Ovary (tissue), 9 donors: ENCODE measurements around the gene CCDC196. TPM values are rescaled to one million over a fixed set of nuclear protein-coding genes. Genes with fewer than 3 reads are reported as not detected.

Source experiments
- DNase-seq, 5 donors: peaks; one replicate each; pipeline ENCODE4 v3.0.0-alpha.2; 2019 to 2020
- H3K27ac ChIP-seq, 2 donors: fragments of 200-600 bp; one replicate each; pipeline versions ENCODE4 v1.5.1 to v1.8.0; 2019 to 2022
- H3K27me3 ChIP-seq: fragments of 200-600 bp; one replicate; pipeline ENCODE4 v1.8.0; 2022
- H3K36me3 ChIP-seq: fragments of 200-600 bp; sonication (generic); one replicate; pipeline ENCODE4 v1.5.1; 2019
- H3K4me1 ChIP-seq: one replicate; pipeline ENCODE4 v1.8.1; 2013; ENCODE audit warnings: mild to moderate bottlenecking, moderate library complexity; ENCODE audit not compliant: insufficient read depth
- H3K4me3 ChIP-seq: fragments of 200-600 bp; sonication (generic); one replicate; pipeline ENCODE4 v1.5.1; 2017
- H3K9me3 ChIP-seq, 2 donors: fragments of 200-600 bp in 1 of 2; sonication (generic) in 1 of 2; one replicate each; pipeline versions ENCODE4 v1.5.1 to v1.8.1; 2013 to 2019; ENCODE audit warnings: mild to moderate bottlenecking in 1 of 2, moderate library complexity in 1 of 2
- CTCF ChIP-seq, 3 donors: fragments of 450-650 bp in 2 of 3; fragments of 200-600 bp in 1 of 3; IDR thresholded peaks; one replicate each; pipeline versions ENCODE4 v1.5.1 to v1.8.0; 2016 to 2022; ENCODE audit warnings: antibody characterized with exemption in 3 of 3, mild to moderate bottlenecking in 1 of 3
- EP300 ChIP-seq: sonication (generic); formaldehyde crosslinking; IDR thresholded peaks from one replicate; pipeline ENCODE4 v1.6.1; 2017; ENCODE audit warnings: antibody characterized with exemption
- POLR2A ChIP-seq: fragments of 450-650 bp; IDR thresholded peaks from one replicate; pipeline ENCODE4 v1.6.1; 2017; ENCODE audit warnings: antibody characterized with exemption, mild to moderate bottlenecking, moderate library complexity
- WGBS, 3 donors: extraction: QIAGEN DNeasy Blood & Tissue Kit in 1 of 3; methylation state at CpG; one replicate each; pipeline versions ENCODE4 v1.1.5 to v1.1.7; 2013 to 2017; 5-methylcytosine and 5-hydroxymethylcytosine counted together
- intact Hi-C, 4 donors: fragments of 100-400 bp; cut with DNase I; formaldehyde crosslinking; loops; one replicate each; pipeline versions ENCODE4 v1.11.0 to v1.15.1; 2022 to 2023
- polyA plus RNA-seq, 2 donors: library from polyadenylated mRNA; stranded (reverse); fragments of 200-250 nt in 1 of 2; fragments of 350-450 nt in 1 of 2; fragmentation: Illumina TruSeq in 1 of 2; extraction: RNeasy Lipid Tissue Mini Kit (QIAGEN cat#74804) in 1 of 2; gene quantifications; one replicate each; pipeline ENCODE4 v1.2.3, GENCODE V29; 2013 to 2014
- total RNA-seq, 7 donors: library from RNA; depleted of rRNA in 2 of 7; stranded (reverse); fragments of >200 nt in 2 of 7; fragmentation: NEBNext Ultra II Directional in 3 of 7; extraction: Animal tissue kit (Norgen Biotek cat#: 25700) in 3 of 7; gene quantifications; one replicate each; pipeline versions ENCODE4 v1.1.0 to v1.2.4, GENCODE V29; 2016 to 2023
- donor health status: DM: no; HTN: no; CAD: no; lungs with moderate emphysema.
- donor health status: DM: no; HTN: no; CAD: no.
- donor health status: Bipolar disorder and iron deficiency.
- donor health status: DM: yes; HTN: yes; CAD: no.
- donor health status: DM: no; HTN: no; CAD: no.
- donor health status: DM: yes; HTN: yes; CAD: no.

Gene CCDC196
- total and polyA plus RNA-seq, 9 donors, result not detected

- 56 to 81% (median 80%) methylated on average over 3 of the region's 3 CpGs for WGBS, 3 donors
- TF ChIP-seq EP300 (no peak), CTCF (IDR thresholded peaks at IDR 0.05) (no peak), POLR2A (no peak)
- peaks cover 1% of the 10 kb centered on the region for H3K4me1 ChIP-seq
- no peaks in the 10 kb centered on the region for H3K27me3 ChIP-seq
- H3K9me3 ChIP-seq, result no peaks in the 10 kb centered on the region
- intact Hi-C loops, result no loop called here
- no peaks in the 10 kb centered on the region for H3K36me3 ChIP-seq
- no peak overlapping the region for H3K4me3 ChIP-seq
- H3K27ac ChIP-seq, result no peak overlapping the region
- no peak for DNase-seq
These were observed 1.1 kb upstream of the CCDC196 start for GRCh38 chr14:66485029-66485428.

- no peak for TF ChIP-seq EP300
- DNase-seq, result no peak
- WGBS, 3 donors, result 52 to 76% (median 56%) methylated on average over 2 of the region's 2 CpGs
- H3K36me3 ChIP-seq, result no peaks in the 10 kb centered on the region
- H3K4me1 ChIP-seq, result peaks cover 1% of the 10 kb centered on the region
- H3K4me3 ChIP-seq, result no peak overlapping the region
- no peak overlapping the region for H3K27ac ChIP-seq
- intact Hi-C loops, result no loop called here
- no peaks in the 10 kb centered on the region for H3K9me3 ChIP-seq
- no peaks in the 10 kb centered on the region for H3K27me3 ChIP-seq
These were observed 993 bp downstream of the CCDC196 start for GRCh38 chr14:66487164-66487563.

GRCh38 chr14:66490143-66491111, 4.3 kb downstream of the CCDC196 start:
- Histone ChIP-seq H3K4me1 (no peaks in the 10 kb centered on the region), H3K27me3 (no peaks in the 10 kb centered on the region), H3K27ac (no peak overlapping the region), H3K36me3 (no peaks in the 10 kb centered on the region), H3K4me3 (no peak overlapping the region), H3K9me3 (no peaks in the 10 kb centered on the region)
- TF ChIP-seq EP300, result no peak
- no peak for TF ChIP-seq CTCF (IDR thresholded peaks at IDR 0.05)
- TF ChIP-seq POLR2A, result no peak
- no peak for DNase-seq
- intact Hi-C loops, result loop anchor here in 1 of 4 donors (10.0 kb wide), 1 partner anchor 644 kb away; no protein-coding TSS in a partner anchor
- WGBS, 3 donors, result 66 to 71% (median 71%) methylated on average over 3 of the region's 3 CpGs

- Histone ChIP-seq H3K4me3 (no peak overlapping the region), H3K27ac (no peak overlapping the region), H3K4me1 (no peaks in the 10 kb centered on the region), H3K9me3 (no peaks in the 10 kb centered on the region), H3K27me3 (no peaks in the 10 kb centered on the region), H3K36me3 (no peaks in the 10 kb centered on the region)
- TF ChIP-seq CTCF (IDR thresholded peaks at IDR 0.05) (no peak), POLR2A (no peak), EP300 (no peak)
- no peak for DNase-seq
- intact Hi-C loops, result loop anchor here in 1 of 4 donors (10.0 kb wide), 1 partner anchor 641 kb away; no protein-coding TSS in a partner anchor
These were observed 7.6 kb downstream of the CCDC196 start for GRCh38 chr14:66493750-66494149.
